ENCODE results near the gene INPP5K. TPM values are rescaled to one million over a fixed set of nuclear protein-coding genes. Genes with fewer than 3 reads are reported as not detected.

Gene INPP5K
- polyA plus RNA-seq, 1 donor from 2014 or later, result 35.8 TPM

GRCh38 chr17:1494203-1494602 is 22.2 kb downstream of the INPP5K start:
- Histone ChIP-seq H3K4me3 (ENCODE audit: low read length) (no peak overlapping the region), H4K20me1 (ENCODE audit: insufficient read depth) (no peaks in the 10 kb centered on the region), H3K27ac (ENCODE audit: low read length) (no peak overlapping the region), H3K27me3 (ENCODE audit: insufficient read depth, low read depth, low read length) (peaks cover 11% of the 10 kb centered on the region), H3F3A (ENCODE audit: insufficient read depth, low read length, poor library complexity, severe bottlenecking) (no peaks in the 10 kb centered on the region), H3K9ac (ENCODE audit: low read length) (no peak overlapping the region), H3K9me3 (ENCODE audit: low read length) (no peaks in the 10 kb centered on the region), H3K4me2 (ENCODE audit: low read length) (no peak overlapping the region), H3K36me3 (ENCODE audit: insufficient read depth, low read length) (no peaks in the 10 kb centered on the region), H3K9me2 (ENCODE audit: insufficient read depth, low read length) (no peaks in the 10 kb centered on the region), H3K79me2 (replicated peaks; ENCODE audit: insufficient read depth, low read length) (no peaks in the 10 kb centered on the region), H2AFZ (ENCODE audit: low read depth, low read length) (no peak overlapping the region)
- TF ChIP-seq, protein P1, sequence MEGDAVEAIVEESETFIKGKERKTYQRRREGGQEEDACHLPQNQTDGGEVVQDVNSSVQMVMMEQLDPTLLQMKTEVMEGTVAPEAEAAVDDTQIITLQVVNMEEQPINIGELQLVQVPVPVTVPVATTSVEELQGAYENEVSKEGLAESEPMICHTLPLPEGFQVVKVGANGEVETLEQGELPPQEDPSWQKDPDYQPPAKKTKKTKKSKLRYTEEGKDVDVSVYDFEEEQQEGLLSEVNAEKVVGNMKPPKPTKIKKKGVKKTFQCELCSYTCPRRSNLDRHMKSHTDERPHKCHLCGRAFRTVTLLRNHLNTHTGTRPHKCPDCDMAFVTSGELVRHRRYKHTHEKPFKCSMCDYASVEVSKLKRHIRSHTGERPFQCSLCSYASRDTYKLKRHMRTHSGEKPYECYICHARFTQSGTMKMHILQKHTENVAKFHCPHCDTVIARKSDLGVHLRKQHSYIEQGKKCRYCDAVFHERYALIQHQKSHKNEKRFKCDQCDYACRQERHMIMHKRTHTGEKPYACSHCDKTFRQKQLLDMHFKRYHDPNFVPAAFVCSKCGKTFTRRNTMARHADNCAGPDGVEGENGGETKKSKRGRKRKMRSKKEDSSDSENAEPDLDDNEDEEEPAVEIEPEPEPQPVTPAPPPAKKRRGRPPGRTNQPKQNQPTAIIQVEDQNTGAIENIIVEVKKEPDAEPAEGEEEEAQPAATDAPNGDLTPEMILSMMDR (IDR thresholded peaks at IDR 0.05; ENCODE audit: poor library complexity, severe bottlenecking), result no peak
- TF ChIP-seq, protein P2, sequence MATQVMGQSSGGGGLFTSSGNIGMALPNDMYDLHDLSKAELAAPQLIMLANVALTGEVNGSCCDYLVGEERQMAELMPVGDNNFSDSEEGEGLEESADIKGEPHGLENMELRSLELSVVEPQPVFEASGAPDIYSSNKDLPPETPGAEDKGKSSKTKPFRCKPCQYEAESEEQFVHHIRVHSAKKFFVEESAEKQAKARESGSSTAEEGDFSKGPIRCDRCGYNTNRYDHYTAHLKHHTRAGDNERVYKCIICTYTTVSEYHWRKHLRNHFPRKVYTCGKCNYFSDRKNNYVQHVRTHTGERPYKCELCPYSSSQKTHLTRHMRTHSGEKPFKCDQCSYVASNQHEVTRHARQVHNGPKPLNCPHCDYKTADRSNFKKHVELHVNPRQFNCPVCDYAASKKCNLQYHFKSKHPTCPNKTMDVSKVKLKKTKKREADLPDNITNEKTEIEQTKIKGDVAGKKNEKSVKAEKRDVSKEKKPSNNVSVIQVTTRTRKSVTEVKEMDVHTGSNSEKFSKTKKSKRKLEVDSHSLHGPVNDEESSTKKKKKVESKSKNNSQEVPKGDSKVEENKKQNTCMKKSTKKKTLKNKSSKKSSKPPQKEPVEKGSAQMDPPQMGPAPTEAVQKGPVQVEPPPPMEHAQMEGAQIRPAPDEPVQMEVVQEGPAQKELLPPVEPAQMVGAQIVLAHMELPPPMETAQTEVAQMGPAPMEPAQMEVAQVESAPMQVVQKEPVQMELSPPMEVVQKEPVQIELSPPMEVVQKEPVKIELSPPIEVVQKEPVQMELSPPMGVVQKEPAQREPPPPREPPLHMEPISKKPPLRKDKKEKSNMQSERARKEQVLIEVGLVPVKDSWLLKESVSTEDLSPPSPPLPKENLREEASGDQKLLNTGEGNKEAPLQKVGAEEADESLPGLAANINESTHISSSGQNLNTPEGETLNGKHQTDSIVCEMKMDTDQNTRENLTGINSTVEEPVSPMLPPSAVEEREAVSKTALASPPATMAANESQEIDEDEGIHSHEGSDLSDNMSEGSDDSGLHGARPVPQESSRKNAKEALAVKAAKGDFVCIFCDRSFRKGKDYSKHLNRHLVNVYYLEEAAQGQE (IDR thresholded peaks at IDR 0.05; ENCODE audit: borderline replicate concordance), result no peak
- TF ChIP-seq MXI1 (conservative IDR thresholded peaks at IDR 0.05; ENCODE audit: poor library complexity, severe bottlenecking) (no peak), EP300 (conservative IDR thresholded peaks at IDR 0.05; ENCODE audit: poor library complexity, severe bottlenecking) (no peak)

- H3K27ac ChIP-seq (ENCODE audit: low read length), result no peak overlapping the region
- H3K36me3 ChIP-seq (ENCODE audit: insufficient read depth, low read length), result no peaks in the 10 kb centered on the region
- no peaks in the 10 kb centered on the region for H3K9me3 ChIP-seq (ENCODE audit: low read length)
- H2AFZ ChIP-seq (ENCODE audit: low read depth, low read length), result no peak overlapping the region
- TF ChIP-seq, protein P1 (IDR thresholded peaks at IDR 0.05; ENCODE audit: poor library complexity, severe bottlenecking), result no peak
- TF ChIP-seq POLR2AphosphoS5 (IDR thresholded peaks at IDR 0.05), result no peak
- TF ChIP-seq, protein P2 (IDR thresholded peaks at IDR 0.05; ENCODE audit: borderline replicate concordance), result no peak
- no peak for TF ChIP-seq TAF1 (IDR thresholded peaks at IDR 0.05; ENCODE audit: low read depth)
- H4K20me1 ChIP-seq (ENCODE audit: insufficient read depth), result no peaks in the 10 kb centered on the region
- H3K4me3 ChIP-seq (ENCODE audit: low read length), result no peak overlapping the region
- no peak overlapping the region for H3K9ac ChIP-seq (ENCODE audit: low read length)
- no peaks in the 10 kb centered on the region for H3K79me2 ChIP-seq (replicated peaks; ENCODE audit: insufficient read depth, low read length)
- H3K4me2 ChIP-seq (ENCODE audit: low read length), result no peak overlapping the region
- no peaks in the 10 kb centered on the region for H3K9me2 ChIP-seq (ENCODE audit: insufficient read depth, low read length)
- H3F3A ChIP-seq (ENCODE audit: insufficient read depth, low read length, poor library complexity, severe bottlenecking), result no peaks in the 10 kb centered on the region
- H3K27me3 ChIP-seq (ENCODE audit: insufficient read depth, low read depth, low read length), result peaks cover 11% of the 10 kb centered on the region
Measured at GRCh38 chr17:1493291-1493980, 23.0 kb downstream of the INPP5K start.

All from neural cell (in vitro differentiated cells).